Metanephros (tissue), 1 donor: ENCODE measurements around the gene ADAM8. TPM values are rescaled to one million over a fixed set of nuclear protein-coding genes. Genes with fewer than 3 reads are reported as not detected.

Experiments used
- total RNA-seq: library from RNA; depleted of rRNA; stranded (reverse); fragments of >200 nt; gene quantifications from one replicate; pipeline ENCODE4 v1.2.3, GENCODE V29; 2014

The ADAM8 gene
- total RNA-seq = 11.7 TPM

DNA sequence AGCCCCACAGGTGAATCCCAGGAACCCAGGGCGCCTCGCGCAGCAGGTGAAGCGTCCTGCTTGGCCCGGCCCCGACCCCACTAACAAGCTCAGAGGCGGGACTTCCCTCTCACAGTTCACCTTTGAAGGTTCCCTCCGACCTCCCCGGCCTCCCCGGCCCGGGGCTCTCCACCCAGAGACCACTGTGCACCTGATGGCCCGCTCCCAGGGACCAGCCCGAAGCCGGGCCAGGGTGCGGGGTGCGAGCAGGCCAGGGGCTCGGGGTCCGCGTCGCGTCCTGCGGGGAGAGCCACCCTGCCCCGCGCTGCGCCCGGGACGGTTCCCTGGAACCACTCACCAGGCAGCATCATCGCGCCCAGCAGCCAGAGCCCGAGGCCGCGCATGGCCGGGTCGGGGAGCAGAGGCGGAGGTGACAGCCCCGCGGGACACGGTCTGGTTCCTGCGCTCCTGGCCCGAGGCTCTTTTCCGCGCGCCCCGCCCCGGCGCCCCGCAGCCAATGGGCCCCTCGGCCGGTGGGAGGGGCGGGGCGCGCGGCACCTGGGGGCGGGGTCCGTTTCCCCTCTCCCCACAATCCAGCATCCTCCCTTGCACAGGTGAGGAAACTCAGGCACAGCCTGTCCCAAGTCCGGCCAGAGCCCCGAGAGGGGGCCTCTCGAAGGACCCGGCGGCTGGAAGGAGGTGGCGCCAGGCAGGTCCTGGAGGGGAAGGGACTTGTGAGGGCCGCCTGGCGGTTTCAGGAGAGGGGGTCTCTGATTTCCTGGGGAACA is at the start of gene ADAM8:
Gene ADAM8, minus strand, starts transcription at position 434 of the 767 bp plus-strand sequence. Its CDS starts 51 bp downstream, at position 383.

DNA sequence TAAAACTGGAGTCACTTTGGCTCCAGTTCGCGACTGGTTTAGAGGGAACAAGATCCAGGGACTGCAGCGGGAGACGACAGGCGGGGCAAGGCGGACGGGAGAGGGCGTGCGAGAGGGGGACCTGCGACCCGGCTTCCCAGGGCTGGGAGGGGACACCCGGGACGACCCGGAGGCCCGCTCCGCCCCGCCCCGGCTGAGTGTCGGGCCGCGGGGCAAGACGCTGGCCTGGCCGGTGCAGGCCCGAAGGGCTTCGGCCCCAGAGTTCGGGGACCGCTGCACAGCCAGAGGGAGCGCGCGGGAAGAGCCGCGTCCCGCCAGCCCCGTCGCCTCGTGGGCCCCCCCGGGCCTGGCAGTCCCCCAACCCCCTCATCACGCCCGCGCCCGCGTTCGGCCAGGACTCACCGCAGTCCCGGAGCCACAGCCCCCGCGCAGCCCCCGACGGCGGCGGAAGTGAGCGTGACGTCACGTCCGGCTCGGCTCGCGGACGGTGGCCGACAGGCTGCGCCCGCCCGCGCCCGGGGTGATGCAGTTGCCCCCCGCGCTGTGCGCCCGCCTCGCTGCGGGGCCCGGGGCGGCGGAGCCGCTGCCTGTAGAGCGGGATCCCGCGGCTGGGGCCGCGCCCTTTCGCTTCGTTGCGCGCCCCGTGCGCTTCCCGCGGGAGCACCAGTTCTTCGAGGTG is 31.9 kb upstream of the ADAM8 start, which contains the start of the genes TUBGCP2 and ZNF511:
Gene TUBGCP2, minus strand, starts transcription at position 452 of the 679 bp plus-strand sequence. CDS start 5,931 bp downstream, outside the sequence.
Gene ZNF511, plus strand, starts transcription at position 494 of the 679 bp plus-strand sequence. Its CDS starts 30 bp downstream, at position 524.

DNA sequence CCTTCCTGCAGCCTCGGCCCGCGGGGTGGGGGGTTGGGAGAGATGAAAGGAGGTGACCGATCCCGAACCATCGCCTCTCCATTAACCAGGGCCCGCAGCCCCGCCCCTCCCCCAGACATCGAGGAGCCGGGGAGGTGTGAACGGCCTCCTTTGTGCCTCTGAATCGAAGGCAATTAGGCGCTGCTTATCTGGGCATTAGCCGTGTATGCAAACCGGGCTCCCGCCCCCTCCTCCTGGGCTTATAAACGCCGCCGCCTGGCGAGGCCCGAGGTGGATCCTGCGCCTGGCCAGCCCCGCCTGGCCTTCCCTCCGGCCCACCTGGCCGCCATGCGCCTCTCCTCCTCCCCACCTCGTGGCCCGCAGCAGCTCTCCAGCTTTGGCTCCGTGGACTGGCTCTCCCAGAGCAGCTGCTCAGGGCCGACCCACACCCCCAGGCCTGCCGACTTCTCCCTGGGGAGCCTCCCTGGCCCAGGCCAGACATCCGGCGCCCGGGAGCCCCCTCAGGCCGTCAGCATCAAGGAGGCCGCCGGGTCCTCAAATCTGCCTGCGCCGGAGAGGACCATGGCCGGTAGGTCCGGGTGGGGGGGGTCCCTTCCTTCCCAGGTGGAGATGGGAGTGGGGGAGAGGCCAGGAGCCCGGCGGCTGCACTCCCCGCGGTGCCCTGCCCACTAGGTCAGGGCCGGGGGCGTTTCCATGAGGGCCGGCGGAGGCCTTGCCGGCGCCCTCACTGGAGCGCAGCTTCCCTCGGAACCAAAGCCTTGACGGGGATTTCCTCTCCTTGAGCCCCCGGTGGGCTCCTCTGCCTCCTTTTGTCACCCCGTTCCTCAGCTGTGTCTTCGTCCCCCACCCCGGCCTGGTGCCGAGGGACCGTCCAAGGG is 38.8 kb downstream of the ADAM8 start, which contains the start of gene VENTX:
Gene VENTX, plus strand, starts transcription at position 268 of the 878 bp plus-strand sequence. Its CDS starts 60 bp downstream, at position 328.

DNA sequence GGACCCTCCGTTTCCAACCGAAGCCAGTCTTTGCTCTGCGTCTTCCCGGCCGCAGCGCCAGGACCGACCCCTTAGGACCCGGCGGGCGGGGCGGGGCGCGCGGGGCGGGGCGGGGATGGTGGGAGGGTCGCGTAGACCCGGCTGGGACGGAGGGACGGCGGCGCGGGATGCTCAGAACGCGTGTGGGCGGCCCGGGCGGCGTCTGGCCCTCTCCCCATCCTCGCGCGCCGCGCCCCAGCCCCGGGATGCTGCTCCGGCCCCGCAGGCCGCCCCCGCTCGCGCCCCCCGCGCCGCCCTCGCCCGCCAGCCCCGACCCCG is 46.7 kb downstream of the ADAM8 start, which contains the start of gene UTF1:
Gene UTF1, plus strand, starts transcription at position 174 of the 318 bp plus-strand sequence. Its CDS starts 72 bp downstream, at position 246.

Other genes starting within 250 kb of the ADAM8 start
- 1.2 TPM for gene ADGRA1, start 188.9 kb downstream of the ADAM8 start, total RNA-seq
- gene KNDC1, start 116.6 kb downstream of the ADAM8 start, total RNA-seq = 8.3 TPM
- 0.35 TPM for gene UTF1, start 46.7 kb downstream of the ADAM8 start, total RNA-seq
- 0.18 TPM for gene VENTX, start 39.0 kb downstream of the ADAM8 start, total RNA-seq
- gene TUBGCP2, start 32.0 kb upstream of the ADAM8 start, total RNA-seq = 62.3 TPM
- 26.2 TPM for gene ZNF511, start 32.0 kb upstream of the ADAM8 start, total RNA-seq
- not detected for gene CALY, start 60.0 kb upstream of the ADAM8 start, total RNA-seq
- gene PRAP1, start 70.5 kb upstream of the ADAM8 start, total RNA-seq = 5.0 TPM
- 27.2 TPM for gene FUOM, start 81.2 kb upstream of the ADAM8 start, total RNA-seq
- 65.7 TPM for gene ECHS1, start 96.5 kb upstream of the ADAM8 start, total RNA-seq
- 7.6 TPM for gene PAOX, start 102.4 kb upstream of the ADAM8 start, total RNA-seq
- gene MTG1, start 117.3 kb upstream of the ADAM8 start, total RNA-seq = 46.5 TPM
- gene SPRN, start 147.8 kb upstream of the ADAM8 start, total RNA-seq = 1.7 TPM
- 4.5 TPM for gene SCART1, start 177.1 kb upstream of the ADAM8 start, total RNA-seq